Testis (tissue), 3 donors: ENCODE measurements around the gene LNP1. TPM values are rescaled to one million over a fixed set of nuclear protein-coding genes. Genes with fewer than 3 reads are reported as not detected.
A peak's percentile ranks its signal among the peaks of the same experiment; 100 is the strongest.

Experiments
- DNase-seq: peaks from one replicate; pipeline ENCODE4 v3.0.0-alpha.2; 2019
- H3K27ac ChIP-seq, 2 donors: fragments of 200-600 bp; sonication (generic); one replicate each; pipeline ENCODE4 v1.5.1; 2019
- H3K27me3 ChIP-seq: fragments of 200-600 bp; sonication (generic); one replicate; pipeline ENCODE4 v1.5.1; 2019
- H3K36me3 ChIP-seq: fragments of 200-600 bp; sonication (generic); one replicate; pipeline ENCODE4 v1.5.1; 2017; ENCODE audit warnings: low read depth; ENCODE audit errors: missing control alignments
- H3K4me1 ChIP-seq: fragments of 200-600 bp; sonication (generic); one replicate; pipeline ENCODE4 v1.5.1; 2019
- H3K4me3 ChIP-seq, 2 donors: fragments of 200-600 bp; sonication (generic); one replicate each; pipeline ENCODE4 v1.5.1; 2017 to 2019
- H3K9me3 ChIP-seq: fragments of 200-600 bp; sonication (generic); one replicate; pipeline ENCODE4 v1.5.1; 2017
- CTCF ChIP-seq, 3 experiments: fragments of 450-650 bp in 2 of 3; fragments of 200-600 bp in 1 of 3; sonication (generic) in 1 of 3; IDR thresholded peaks; one replicate each; pipeline ENCODE4 v1.5.1; 2016 to 2019; ENCODE audit warnings: antibody characterized with exemption in 3 of 3, mild to moderate bottlenecking in 2 of 3, moderate library complexity in 1 of 3
- POLR2A ChIP-seq: fragments of 450-650 bp; IDR thresholded peaks from one replicate; pipeline ENCODE4 v1.6.1; 2017; ENCODE audit warnings: antibody characterized with exemption, mild to moderate bottlenecking, moderate library complexity
- WGBS, 2 donors: methylation state at CpG; one replicate each; pipeline ENCODE4 v1.1.5; 2018; 5-methylcytosine and 5-hydroxymethylcytosine counted together
- intact Hi-C: fragments of 100-400 bp; cut with DNase I; formaldehyde crosslinking; loops from one replicate; pipeline ENCODE4 v1.15.1; 2023; ENCODE audit warnings: low total_unique reads
- polyA plus RNA-seq: library from polyadenylated mRNA; stranded (reverse); fragments of 350-450 nt; fragmentation: Illumina TruSeq; extraction: RNeasy Lipid Tissue Mini Kit (QIAGEN cat#74804); gene quantifications from one replicate; pipeline ENCODE4 v1.2.3, GENCODE V29; 2014; ENCODE audit warnings: low read depth, low replicate concordance; ENCODE audit not compliant: insufficient read depth
- total RNA-seq, 2 donors: library from RNA; depleted of rRNA; stranded (reverse); fragments of >200 nt; gene quantifications; one replicate each; pipeline ENCODE4 v1.2.3, GENCODE V29; 2016

The LNP1 gene
- total and polyA plus RNA-seq, 3 donors from 2014 or later, result 14.1 to 57.6 (median 20.9) TPM

GRCh38 chr3:100457811-100458210 is 56.5 kb downstream of the LNP1 start:
- Histone ChIP-seq H3K36me3 (no peaks in the 10 kb centered on the region), H3K4me1 (no peaks in the 10 kb centered on the region), H3K9me3 (no peaks in the 10 kb centered on the region), H3K27me3 (no peaks in the 10 kb centered on the region), H3K4me3 (no peak overlapping the region), H3K27ac (no peak overlapping the region)
- DNase-seq, result no peak
- TF ChIP-seq POLR2A (no peak), CTCF (IDR thresholded peaks at IDR 0.05) (no peak)
- 97% methylated on average over 1 of the region's 1 CpG for WGBS, 2 donors
- intact Hi-C loops, result no loop called here

GRCh38 chr3:100458814-100459213 is 57.5 kb downstream of the LNP1 start:
- Histone ChIP-seq H3K4me1 (no peaks in the 10 kb centered on the region), H3K27ac (no peak overlapping the region), H3K27me3 (no peaks in the 10 kb centered on the region), H3K4me3 (no peak overlapping the region), H3K9me3 (no peaks in the 10 kb centered on the region), H3K36me3 (no peaks in the 10 kb centered on the region)
- no peak for DNase-seq
- no peak for TF ChIP-seq CTCF (IDR thresholded peaks at IDR 0.05)
- intact Hi-C loops, result no loop called here
- 88 to 96% methylated on average over 1 of the region's 1 CpG for WGBS, 2 donors

GRCh38 chr3:100463002-100463401 is 61.7 kb downstream of the LNP1 start:
- 12 to 17% methylated on average over 3 of the region's 3 CpGs for WGBS, 2 donors
- Histone ChIP-seq H3K4me3 (no peak overlapping the region), H3K27ac (no peak overlapping the region), H3K4me1 (no peaks in the 10 kb centered on the region), H3K36me3 (no peaks in the 10 kb centered on the region), H3K27me3 (no peaks in the 10 kb centered on the region), H3K9me3 (no peaks in the 10 kb centered on the region)
- TF ChIP-seq CTCF (IDR thresholded peaks at IDR 0.05) (peak; percentile 54 to 85 (median 59)), POLR2A (no peak)
- peak; percentile 53 for DNase-seq
- intact Hi-C loops, result loop anchor here (10.0 kb wide), 1 partner anchor 132 kb away; no protein-coding TSS in a partner anchor

- Histone ChIP-seq H3K27me3 (no peaks in the 10 kb centered on the region), H3K4me3 (no peak overlapping the region), H3K27ac (no peak overlapping the region), H3K36me3 (no peaks in the 10 kb centered on the region), H3K4me1 (no peaks in the 10 kb centered on the region), H3K9me3 (no peaks in the 10 kb centered on the region)
- DNase-seq, result no peak
- 84 to 88% methylated on average over 3 of the region's 3 CpGs for WGBS, 2 donors
- TF ChIP-seq POLR2A (no peak), CTCF (IDR thresholded peaks at IDR 0.05) (no peak)
- intact Hi-C loops, result loop anchor here (10.0 kb wide), 1 partner anchor 131 kb away; no protein-coding TSS in a partner anchor
These were observed 62.4 kb downstream of the LNP1 start for GRCh38 chr3:100463646-100464155.
